ENCODE results near the gene SLC4A5.

DNA sequence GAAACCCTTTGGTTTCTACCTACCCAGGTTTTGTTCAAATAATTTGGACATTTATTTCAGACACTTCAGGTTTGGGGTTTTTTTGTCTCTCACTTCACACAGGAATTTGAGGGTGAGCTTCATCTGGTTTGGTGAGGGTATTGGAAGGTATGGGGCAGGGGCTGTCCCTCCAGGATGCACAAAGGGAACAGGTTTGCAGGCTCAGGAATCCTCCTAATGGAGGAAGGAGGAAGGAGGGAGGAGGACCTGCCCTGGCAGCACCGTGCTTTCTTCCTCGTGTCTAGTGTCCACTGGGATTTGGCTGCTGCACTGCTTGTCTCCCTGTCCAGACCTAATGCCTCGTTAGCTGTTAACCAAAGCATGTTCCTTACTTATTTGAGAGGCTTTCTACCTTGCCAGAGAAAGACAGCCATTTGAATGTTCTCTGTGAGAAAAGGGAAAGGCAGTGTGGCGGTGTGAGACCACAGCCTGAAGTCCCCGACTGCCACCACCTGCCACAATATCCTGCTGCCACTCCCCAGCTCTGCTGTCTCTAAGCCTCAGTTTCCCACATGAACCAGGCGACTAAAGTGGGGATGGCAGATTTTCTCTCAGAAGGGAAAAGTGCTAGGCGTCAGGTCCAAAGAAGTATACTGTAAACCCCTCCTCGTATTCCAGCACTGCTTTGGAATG is 2.2 kb upstream of the SLC4A5 start:
- TF ChIP-seq POLR2A (IDR thresholded peaks at IDR 0.05) (no peak), POLR2AphosphoS5 (IDR thresholded peaks at IDR 0.05) (no peak)
- TF ChIP-seq, protein P1, sequence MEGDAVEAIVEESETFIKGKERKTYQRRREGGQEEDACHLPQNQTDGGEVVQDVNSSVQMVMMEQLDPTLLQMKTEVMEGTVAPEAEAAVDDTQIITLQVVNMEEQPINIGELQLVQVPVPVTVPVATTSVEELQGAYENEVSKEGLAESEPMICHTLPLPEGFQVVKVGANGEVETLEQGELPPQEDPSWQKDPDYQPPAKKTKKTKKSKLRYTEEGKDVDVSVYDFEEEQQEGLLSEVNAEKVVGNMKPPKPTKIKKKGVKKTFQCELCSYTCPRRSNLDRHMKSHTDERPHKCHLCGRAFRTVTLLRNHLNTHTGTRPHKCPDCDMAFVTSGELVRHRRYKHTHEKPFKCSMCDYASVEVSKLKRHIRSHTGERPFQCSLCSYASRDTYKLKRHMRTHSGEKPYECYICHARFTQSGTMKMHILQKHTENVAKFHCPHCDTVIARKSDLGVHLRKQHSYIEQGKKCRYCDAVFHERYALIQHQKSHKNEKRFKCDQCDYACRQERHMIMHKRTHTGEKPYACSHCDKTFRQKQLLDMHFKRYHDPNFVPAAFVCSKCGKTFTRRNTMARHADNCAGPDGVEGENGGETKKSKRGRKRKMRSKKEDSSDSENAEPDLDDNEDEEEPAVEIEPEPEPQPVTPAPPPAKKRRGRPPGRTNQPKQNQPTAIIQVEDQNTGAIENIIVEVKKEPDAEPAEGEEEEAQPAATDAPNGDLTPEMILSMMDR (IDR thresholded peaks at IDR 0.05) = no peak
